A375 (cell line): ENCODE measurements around the gene IFI27L2. TPM values are rescaled to one million over a fixed set of nuclear protein-coding genes. Genes with fewer than 3 reads are reported as not detected.

Source experiments
- total RNA-seq: library from RNA; depleted of rRNA; stranded (reverse); fragments of >200 nt; shearing (Covaris generic); gene quantifications from 2 replicates; pipeline ENCODE4 v1.2.3, GENCODE V29; 2014; rRNA removed

Gene IFI27L2
- total RNA-seq = 110 and 120 TPM in 2 replicates

GRCh38 chr14:94129111-94129757, at the start of gene IFI27L2:
Gene IFI27L2 (minus strand): TSS chr14:94129604. CDS start chr14:94129564, 40 bp downstream.

GRCh38 chr14:94173885-94174603, 44.6 kb upstream of the IFI27L2 start, which contains the start of gene PPP4R4:
Gene PPP4R4 (plus strand): TSS chr14:94174322. CDS start chr14:94174466, 144 bp downstream.

GRCh38 chr14:94110552-94111181, 18.7 kb downstream of the IFI27L2 start, which contains the start of gene IFI27:
Gene IFI27 (plus strand): TSS chr14:94110736.

GRCh38 chr14:94080621-94081385, 48.6 kb downstream of the IFI27L2 start, which contains the start of the genes DDX24 and IFI27L1:
Gene DDX24 (minus strand): TSS chr14:94081202. CDS start chr14:94079742, 1,460 bp downstream.
Gene IFI27L1 (plus strand): TSS chr14:94081310. CDS start chr14:94096938, 15,628 bp downstream.

Other genes with a start within 250 kb of the IFI27L2 start
- gene FAM181A, start 202.3 kb downstream of the IFI27L2 start, total RNA-seq = not detected in 2 replicates
- gene ASB2, start 153.0 kb downstream of the IFI27L2 start, total RNA-seq = not detected in 2 replicates
- not detected in 2 replicates for gene CCDC197, start 132.3 kb downstream of the IFI27L2 start, total RNA-seq
- gene OTUB2, start 103.3 kb downstream of the IFI27L2 start, total RNA-seq = 1.3 and 1.4 TPM in 2 replicates
- gene DDX24, start 48.4 kb downstream of the IFI27L2 start, total RNA-seq = 122 and 146 TPM in 2 replicates
- gene IFI27L1, start 48.3 kb downstream of the IFI27L2 start, total RNA-seq = 7.0 and 7.4 TPM in 2 replicates
- not detected in 2 replicates for gene IFI27, start 18.9 kb downstream of the IFI27L2 start, total RNA-seq
- 6.9 and 9.5 TPM in 2 replicates for gene PPP4R4, start 44.7 kb upstream of the IFI27L2 start, total RNA-seq
- gene SERPINA10, start 163.7 kb upstream of the IFI27L2 start, total RNA-seq = not detected in 2 replicates
- gene SERPINA6, start 193.7 kb upstream of the IFI27L2 start, total RNA-seq = 0.26 and 0.32 TPM in 2 replicates
- not detected in 2 replicates for gene SERPINA2, start 237.1 kb upstream of the IFI27L2 start, total RNA-seq